IPS DF 6.9 (cell line): ENCODE results near the gene DDX42.

Experiments used
- DNase-seq: peaks from one replicate; pipeline ENCODE4 v3.0.0-alpha.2; 2013; ENCODE audit warnings: low read depth, low spot score
- H3K27ac ChIP-seq: one replicate; pipeline ENCODE4 v1.5.1; 2013; ENCODE audit warnings: low read length, control low read depth
- H3K27me3 ChIP-seq: 2 replicates; pipeline ENCODE4 v1.6.1; 2013; ENCODE audit warnings: mild to moderate bottlenecking, low read length; ENCODE audit not compliant: control insufficient read depth, insufficient read depth
- H3K36me3 ChIP-seq: 2 replicates; pipeline ENCODE4 v1.6.1; 2013; ENCODE audit warnings: low read length; ENCODE audit not compliant: control insufficient read depth, insufficient read depth
- H3K4me1 ChIP-seq: 2 replicates; pipeline ENCODE4 v1.6.1; 2013; ENCODE audit warnings: low read length; ENCODE audit not compliant: control insufficient read depth, insufficient read depth
- H3K4me3 ChIP-seq: 2 replicates; pipeline ENCODE4 v1.5.1; 2013; ENCODE audit warnings: mild to moderate bottlenecking, low read length
- H3K9me3 ChIP-seq: 2 replicates; pipeline ENCODE4 v1.6.1; 2013; ENCODE audit warnings: low read length, inconsistent platforms; ENCODE audit not compliant: control insufficient read depth, insufficient read depth
- WGBS: extraction: QIAGEN DNeasy Blood & Tissue Kit; methylation state at CpG from one replicate; pipeline ENCODE4 v1.1.7; 2013; ENCODE audit warnings: mixed read lengths, missing lambda C conversion rate; ENCODE audit not compliant: insufficient read length, insufficient coverage; 5-methylcytosine and 5-hydroxymethylcytosine counted together

The DDX42 gene

GRCh38 chr17:63758428-63758827 lies 15.5 kb upstream of the DDX42 start:
- no peaks in the 10 kb centered on the region for H3K27me3 ChIP-seq
- H3K4me1 ChIP-seq: no peaks in the 10 kb centered on the region
- no peak overlapping the region for H3K27ac ChIP-seq
- H3K9me3 ChIP-seq: no peaks in the 10 kb centered on the region
- DNase-seq: no peak
- no CpG with 5 or more reads among the region's 2 CpGs for WGBS
- peaks cover 4% of the 10 kb centered on the region; the same call in 1 of the 2 replicates for H3K36me3 ChIP-seq
- no peak overlapping the region for H3K4me3 ChIP-seq

GRCh38 chr17:63760771-63761539 lies 13.0 kb upstream of the DDX42 start:
- Histone ChIP-seq H3K4me3 (no peak overlapping the region), H3K36me3 (peaks cover 2% of the 10 kb centered on the region; the same call in 1 of the 2 replicates), H3K9me3 (no peaks in the 10 kb centered on the region), H3K27ac (no peak overlapping the region), H3K4me1 (no peaks in the 10 kb centered on the region), H3K27me3 (no peaks in the 10 kb centered on the region)
- no peak for DNase-seq
- no CpG with 5 or more reads among the region's 10 CpGs for whole genome bisulfite sequencing

DNA sequence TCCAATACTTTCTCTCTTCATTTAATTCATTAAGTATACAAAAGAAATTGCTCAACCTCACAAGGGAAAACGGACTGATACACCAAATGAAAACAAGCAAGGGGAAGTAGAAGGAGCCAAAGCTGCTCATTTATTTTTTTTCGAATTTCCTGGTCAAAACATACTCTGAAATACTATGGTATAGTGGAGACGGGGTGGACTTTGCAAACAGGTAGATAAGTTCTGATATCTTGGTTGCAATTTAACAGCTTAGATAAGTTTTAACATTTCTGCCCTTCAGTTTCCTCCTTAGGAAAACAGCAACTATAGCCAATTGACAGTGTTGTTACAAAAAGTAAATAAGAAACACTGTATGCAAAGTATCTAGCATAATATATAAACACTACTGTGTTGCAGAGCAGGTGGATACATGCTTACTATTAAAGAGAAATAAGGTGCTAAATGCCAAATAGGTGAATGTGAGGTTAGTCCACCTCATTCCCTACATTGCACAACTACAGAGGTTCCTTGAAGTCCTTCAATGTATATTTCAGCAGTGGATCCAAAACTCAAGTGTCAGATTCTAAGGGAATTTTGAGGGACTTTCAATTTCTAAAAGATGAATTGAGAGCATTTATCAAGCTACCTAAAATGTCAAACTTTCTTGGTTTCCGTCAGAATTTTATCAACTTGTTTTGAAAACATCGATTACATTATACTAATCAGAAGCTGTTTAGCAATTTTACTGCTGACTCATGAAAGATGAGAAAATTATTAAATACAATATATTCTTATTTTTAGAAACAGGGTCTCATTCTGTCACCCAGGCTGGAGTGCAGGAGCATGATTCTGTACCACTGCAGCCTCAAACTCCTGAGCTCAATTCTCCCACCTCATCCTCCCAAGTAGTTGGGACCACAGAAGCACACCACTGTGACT lies 11.6 kb upstream of the DDX42 start:
- Histone ChIP-seq H3K27ac (no peak overlapping the region), H3K9me3 (no peaks in the 10 kb centered on the region), H3K27me3 (no peaks in the 10 kb centered on the region), H3K36me3 (peaks cover 2% of the 10 kb centered on the region; the same call in 1 of the 2 replicates), H3K4me3 (no peak overlapping the region), H3K4me1 (no peaks in the 10 kb centered on the region)
- DNase-seq: no peak
- WGBS: no CpG with 5 or more reads among the region's 5 CpGs

GRCh38 chr17:63764716-63765115 lies 9.3 kb upstream of the DDX42 start:
- Histone ChIP-seq H3K27me3 (no peaks in the 10 kb centered on the region), H3K4me1 (no peaks in the 10 kb centered on the region), H3K36me3 (peaks cover 2% of the 10 kb centered on the region; the same call in 1 of the 2 replicates), H3K9me3 (no peaks in the 10 kb centered on the region), H3K27ac (no peak overlapping the region), H3K4me3 (no peak overlapping the region)
- WGBS: no CpG with 5 or more reads among the region's 4 CpGs
- DNase-seq: no peak

DNA sequence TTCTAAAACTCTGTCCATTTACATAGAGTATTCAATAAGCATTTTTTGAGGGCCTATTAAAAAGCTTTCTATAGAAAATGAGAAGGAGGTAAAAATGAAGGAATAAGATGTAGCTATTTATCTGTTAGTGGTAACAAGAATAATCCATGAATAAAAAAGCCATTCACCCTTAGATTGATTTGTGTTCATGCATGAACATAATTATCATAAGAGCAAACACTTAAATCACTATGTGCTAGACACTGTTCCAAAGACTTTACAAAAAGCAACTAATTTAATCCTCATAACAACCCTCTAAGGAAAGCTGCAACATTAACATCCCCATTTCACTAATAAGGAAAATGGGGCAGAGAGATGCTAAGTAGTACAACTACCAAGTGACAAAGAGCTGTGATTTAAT lies 7.2 kb upstream of the DDX42 start:
- H3K36me3 ChIP-seq: peaks cover 2% of the 10 kb centered on the region; the same call in 1 of the 2 replicates
- DNase-seq: no peak

GRCh38 chr17:63768433-63768832 lies 5.5 kb upstream of the DDX42 start:
- Histone ChIP-seq H3K27me3 (no peaks in the 10 kb centered on the region), H3K27ac (no peak overlapping the region), H3K9me3 (no peaks in the 10 kb centered on the region), H3K4me1 (no peaks in the 10 kb centered on the region), H3K4me3 (no peak overlapping the region), H3K36me3 (no peaks in the 10 kb centered on the region; the same call in 1 of the 2 replicates)
- WGBS: no CpG with 5 or more reads among the region's 7 CpGs
- no peak for DNase-seq

More for the DNA sequence above, 7.2 kb upstream of the DDX42 start:
- H3K27ac ChIP-seq: no peak overlapping the region
- H3K9me3 ChIP-seq: no peaks in the 10 kb centered on the region
- no peak overlapping the region for H3K4me3 ChIP-seq
- no peaks in the 10 kb centered on the region for H3K4me1 ChIP-seq
- H3K27me3 ChIP-seq: no peaks in the 10 kb centered on the region

DNA sequence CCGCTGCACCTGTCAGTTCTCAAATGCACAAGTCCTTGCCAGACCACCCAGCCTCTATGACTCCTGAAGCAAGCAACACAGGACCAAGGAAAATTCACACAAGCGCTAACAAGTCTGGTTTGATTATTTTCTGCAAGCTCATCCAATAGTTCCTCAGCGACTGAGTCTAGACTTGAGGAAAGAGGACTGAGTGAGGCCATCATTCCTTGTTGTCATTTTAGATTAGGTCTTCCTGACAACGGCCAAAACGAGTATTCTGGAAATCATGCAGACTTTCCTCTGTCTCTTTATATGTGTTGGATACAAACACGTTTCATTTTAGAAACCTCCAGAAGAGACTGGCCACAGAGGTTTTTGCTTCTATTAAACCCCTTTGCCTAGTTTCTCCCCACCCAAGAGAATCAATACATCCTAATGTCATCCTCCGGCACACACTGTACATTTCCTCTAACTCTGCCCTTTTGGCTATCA lies 1.1 kb upstream of the DDX42 start:
- H3K36me3 ChIP-seq: no peaks in the 10 kb centered on the region
- peak overlapping the region; percentile 54 for H3K4me3 ChIP-seq
- H3K27me3 ChIP-seq: no peaks in the 10 kb centered on the region
- WGBS: no CpG with 5 or more reads among the region's 7 CpGs
- H3K9me3 ChIP-seq: no peaks in the 10 kb centered on the region
- no peaks in the 10 kb centered on the region for H3K4me1 ChIP-seq
- no peak overlapping the region for H3K27ac ChIP-seq
- no peak for DNase-seq

- Histone ChIP-seq H3K4me3 (peak within 1 kb of the TSS; percentile 99), H3K27me3 (no peaks in the 10 kb centered on the region), H3K9me3 (no peaks in the 10 kb centered on the region), H3K36me3 (peaks cover 3% of the 10 kb centered on the region; the same call in 1 of the 2 replicates), H3K27ac (no peak within 1 kb of the TSS), H3K4me1 (no peaks in the 10 kb centered on the region)
- DNase-seq: peak; percentile 99
- WGBS: no CpG with 5 or more reads among the region's 74 CpGs
Measured at GRCh38 chr17:63773272-63774140, 464 bp upstream of the DDX42 start, which contains the start of gene CCDC47. TSS of gene CCDC47 (minus strand) at chr17:63773597. CDS start at chr17:63766175, 7,422 bp downstream.

DNA sequence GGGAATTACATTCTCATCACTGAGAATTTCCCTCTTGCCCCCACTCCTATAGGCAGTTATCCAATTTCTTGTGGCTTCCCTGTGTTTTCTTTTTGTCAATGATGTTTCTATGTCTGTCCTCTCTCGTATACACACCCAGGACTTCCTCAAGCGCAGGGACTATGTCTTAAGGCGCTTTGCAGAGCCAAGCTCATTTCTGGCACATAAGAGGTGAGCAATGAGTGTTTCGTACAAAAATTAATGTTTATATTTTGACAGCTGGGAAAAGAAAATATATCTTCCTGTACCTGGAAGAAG lies 947 bp downstream of the DDX42 start:
- no peaks in the 10 kb centered on the region for H3K4me1 ChIP-seq
- peaks cover 3% of the 10 kb centered on the region; the same call in 1 of the 2 replicates for H3K36me3 ChIP-seq
- H3K4me3 ChIP-seq: peak overlapping the region; percentile 99; the same call in 1 of the 2 replicates
- H3K9me3 ChIP-seq: no peaks in the 10 kb centered on the region
- no peak overlapping the region for H3K27ac ChIP-seq
- WGBS: no CpG with 5 or more reads among the region's 4 CpGs
- no peaks in the 10 kb centered on the region for H3K27me3 ChIP-seq
- DNase-seq: no peak

DNA sequence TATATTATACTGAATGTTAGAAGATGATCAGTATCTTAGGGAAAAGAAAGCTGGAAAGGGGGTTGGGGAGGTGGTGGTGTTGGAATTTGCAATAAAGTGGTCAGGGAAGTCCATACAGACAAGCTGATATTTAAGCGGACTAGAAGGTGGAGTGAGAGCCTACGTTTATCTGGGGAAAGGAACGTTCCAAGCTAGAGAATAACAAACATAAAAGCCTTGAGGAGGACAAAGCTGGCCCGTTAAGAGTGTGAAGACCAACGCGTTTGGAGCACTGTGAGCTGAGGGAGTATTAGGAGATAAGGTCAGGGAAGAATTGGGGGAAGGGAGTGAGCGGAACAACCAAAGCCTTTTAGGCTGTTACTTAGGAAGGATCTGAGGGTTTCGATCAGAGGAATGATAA lies 1.4 kb downstream of the DDX42 start:
- DNase-seq: no peak
- WGBS: no CpG with 5 or more reads among the region's 8 CpGs
- H3K27ac ChIP-seq: no peak overlapping the region
- H3K36me3 ChIP-seq: peaks cover 3% of the 10 kb centered on the region; the same call in 1 of the 2 replicates
- H3K4me3 ChIP-seq: peak overlapping the region; percentile 99; the same call in 1 of the 2 replicates
- H3K9me3 ChIP-seq: no peaks in the 10 kb centered on the region
- no peaks in the 10 kb centered on the region for H3K27me3 ChIP-seq
- no peaks in the 10 kb centered on the region for H3K4me1 ChIP-seq
